ENCODE measurements around the gene FSD1. TPM values are rescaled to one million over a fixed set of nuclear protein-coding genes. Genes with fewer than 3 reads are reported as not detected.

Gene FSD1
- total RNA-seq, 4 donors from 2014 or later = 1.0 to 8.4 (median 1.4) TPM; not detected in 1

DNA sequence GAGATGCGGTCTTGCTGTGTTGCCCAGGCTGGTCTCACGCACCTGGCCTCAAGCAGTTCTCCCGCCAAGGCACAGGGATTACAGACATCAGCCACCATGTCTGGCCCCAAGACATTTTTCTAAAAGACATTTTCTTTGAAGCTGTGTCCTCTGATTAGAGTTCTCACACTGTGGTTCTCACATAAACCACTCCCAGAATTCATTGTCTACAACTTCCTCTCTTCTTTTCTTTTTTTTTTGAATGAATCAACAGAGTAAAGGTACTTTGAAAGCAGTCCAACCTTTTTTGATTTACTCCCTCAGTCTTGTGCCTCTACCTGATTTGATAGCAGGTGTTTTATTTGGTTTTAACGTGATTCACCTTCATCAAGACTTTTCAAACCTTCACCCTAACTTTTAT is 39.6 kb upstream of the FSD1 start:
- Histone ChIP-seq H3K9me3 (no peaks in the 10 kb centered on the region), H3K4me3 (no peak overlapping the region), H3K36me3 (peaks cover 0 to 78% (median 0%) of the 10 kb centered on the region in 3 donors), H3K4me1 (peaks cover 0 to 9% (median 3%) of the 10 kb centered on the region in 4 donors), H3K27ac (no peak overlapping the region), H3K27me3 (no peaks in the 10 kb centered on the region)
- TF ChIP-seq POLR2A (IDR thresholded peaks at IDR 0.05) = no peak
- TF ChIP-seq, protein P1, sequence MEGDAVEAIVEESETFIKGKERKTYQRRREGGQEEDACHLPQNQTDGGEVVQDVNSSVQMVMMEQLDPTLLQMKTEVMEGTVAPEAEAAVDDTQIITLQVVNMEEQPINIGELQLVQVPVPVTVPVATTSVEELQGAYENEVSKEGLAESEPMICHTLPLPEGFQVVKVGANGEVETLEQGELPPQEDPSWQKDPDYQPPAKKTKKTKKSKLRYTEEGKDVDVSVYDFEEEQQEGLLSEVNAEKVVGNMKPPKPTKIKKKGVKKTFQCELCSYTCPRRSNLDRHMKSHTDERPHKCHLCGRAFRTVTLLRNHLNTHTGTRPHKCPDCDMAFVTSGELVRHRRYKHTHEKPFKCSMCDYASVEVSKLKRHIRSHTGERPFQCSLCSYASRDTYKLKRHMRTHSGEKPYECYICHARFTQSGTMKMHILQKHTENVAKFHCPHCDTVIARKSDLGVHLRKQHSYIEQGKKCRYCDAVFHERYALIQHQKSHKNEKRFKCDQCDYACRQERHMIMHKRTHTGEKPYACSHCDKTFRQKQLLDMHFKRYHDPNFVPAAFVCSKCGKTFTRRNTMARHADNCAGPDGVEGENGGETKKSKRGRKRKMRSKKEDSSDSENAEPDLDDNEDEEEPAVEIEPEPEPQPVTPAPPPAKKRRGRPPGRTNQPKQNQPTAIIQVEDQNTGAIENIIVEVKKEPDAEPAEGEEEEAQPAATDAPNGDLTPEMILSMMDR (IDR thresholded peaks at IDR 0.05) = no peak
- no peak for DNase-seq

DNA sequence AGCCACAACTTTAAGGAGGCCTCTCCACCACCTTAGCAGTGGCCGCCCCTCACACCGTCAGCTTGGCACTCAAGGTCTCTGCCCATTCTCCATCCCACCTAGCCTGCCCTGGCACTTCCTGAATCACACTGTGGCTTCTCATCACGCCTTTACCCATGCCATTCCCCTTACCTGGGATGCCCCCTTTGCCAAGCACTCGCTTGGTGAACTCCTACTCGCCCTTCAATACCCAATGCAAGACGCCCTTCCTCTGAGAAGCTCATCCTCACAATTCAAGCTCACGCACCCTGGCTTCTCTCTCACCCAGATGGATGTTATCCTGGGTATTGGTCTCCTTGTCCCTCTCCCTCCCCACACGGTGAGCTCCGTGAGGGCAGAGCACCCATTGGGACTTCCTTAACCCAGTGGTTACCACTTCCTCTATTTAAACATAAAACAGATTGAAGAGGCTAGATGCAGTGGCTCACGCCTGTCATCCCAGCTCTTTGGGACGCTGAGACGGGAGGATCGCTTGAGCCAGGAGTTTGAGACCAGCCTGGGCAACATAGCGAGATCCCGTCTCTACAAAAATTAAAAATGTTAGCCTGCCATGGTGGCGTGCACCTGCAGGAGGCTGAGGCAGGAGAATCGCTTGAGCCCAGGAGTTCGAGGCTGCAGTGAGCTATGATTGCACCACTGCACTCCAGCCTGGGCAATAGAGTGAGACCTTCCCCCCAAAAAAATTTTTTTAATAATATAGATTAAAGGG is 38.0 kb upstream of the FSD1 start:
- no peaks in the 10 kb centered on the region for H3K27me3 ChIP-seq
- peaks cover 0 to 69% (median 0%) of the 10 kb centered on the region in 3 donors for H3K36me3 ChIP-seq
- H3K4me1 ChIP-seq = peaks cover 0 to 9% (median 3%) of the 10 kb centered on the region in 4 donors
- H3K4me3 ChIP-seq = no peak overlapping the region
- TF ChIP-seq POLR2A (IDR thresholded peaks at IDR 0.05) = no peak
- TF ChIP-seq, protein P1 (IDR thresholded peaks at IDR 0.05) = no peak
- DNase-seq = no peak
- H3K27ac ChIP-seq = no peak overlapping the region
- H3K9me3 ChIP-seq = no peaks in the 10 kb centered on the region

DNA sequence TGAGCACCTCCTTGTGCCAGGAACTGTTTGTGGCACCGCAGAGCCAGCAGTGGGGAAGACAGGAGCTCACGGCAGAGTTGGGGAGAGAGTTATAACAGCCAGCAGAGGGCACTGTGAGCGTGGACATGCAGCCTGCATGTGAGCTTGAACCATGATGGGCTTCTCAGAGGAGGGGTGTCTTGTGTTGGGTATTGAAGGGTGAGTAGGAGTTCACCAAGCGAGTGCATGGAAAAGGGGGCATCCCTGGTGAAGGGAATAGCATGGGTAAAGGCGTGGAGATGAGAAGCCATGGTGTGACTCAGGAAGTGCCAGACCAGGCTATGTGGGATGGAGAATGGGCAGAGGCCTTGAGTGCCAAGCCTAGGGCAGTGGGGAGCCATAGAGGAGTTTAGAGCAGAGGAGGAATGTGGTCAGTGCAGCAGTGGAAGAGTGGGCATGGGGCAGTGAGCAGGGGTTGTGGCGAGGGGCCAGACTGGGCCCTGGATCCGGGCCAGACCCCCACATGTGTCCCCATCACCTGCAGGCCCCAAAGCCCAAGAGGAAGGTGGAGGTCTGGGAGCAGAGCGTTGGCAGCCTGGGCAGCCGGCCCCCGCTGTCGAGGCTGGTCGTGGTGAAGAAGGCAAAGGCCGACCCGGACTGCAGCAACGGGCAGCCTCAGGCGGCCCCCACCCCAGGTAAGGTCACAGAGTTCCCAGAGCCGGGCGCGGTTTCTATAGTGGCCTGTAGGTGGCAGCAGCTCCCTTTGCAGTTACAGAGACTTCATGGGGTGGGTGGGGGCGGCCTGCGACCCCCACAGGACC is 37.1 kb upstream of the FSD1 start:
- no peaks in the 10 kb centered on the region for H3K27me3 ChIP-seq
- H3K9me3 ChIP-seq = no peaks in the 10 kb centered on the region
- TF ChIP-seq, protein P1 (IDR thresholded peaks at IDR 0.05) = peak; percentile 68 to 88 (median 82)
- TF ChIP-seq POLR2A (IDR thresholded peaks at IDR 0.05) = no peak
- H3K4me1 ChIP-seq = peaks cover 0 to 9% (median 3%) of the 10 kb centered on the region in 4 donors
- peak; percentile 58 to 79 (median 75) for DNase-seq
- H3K27ac ChIP-seq = peak overlapping the region in 2 of 4 donors; percentile 63 to 90
- peaks cover 0 to 69% (median 0%) of the 10 kb centered on the region in 3 donors for H3K36me3 ChIP-seq
- H3K4me3 ChIP-seq = no peak overlapping the region

DNA sequence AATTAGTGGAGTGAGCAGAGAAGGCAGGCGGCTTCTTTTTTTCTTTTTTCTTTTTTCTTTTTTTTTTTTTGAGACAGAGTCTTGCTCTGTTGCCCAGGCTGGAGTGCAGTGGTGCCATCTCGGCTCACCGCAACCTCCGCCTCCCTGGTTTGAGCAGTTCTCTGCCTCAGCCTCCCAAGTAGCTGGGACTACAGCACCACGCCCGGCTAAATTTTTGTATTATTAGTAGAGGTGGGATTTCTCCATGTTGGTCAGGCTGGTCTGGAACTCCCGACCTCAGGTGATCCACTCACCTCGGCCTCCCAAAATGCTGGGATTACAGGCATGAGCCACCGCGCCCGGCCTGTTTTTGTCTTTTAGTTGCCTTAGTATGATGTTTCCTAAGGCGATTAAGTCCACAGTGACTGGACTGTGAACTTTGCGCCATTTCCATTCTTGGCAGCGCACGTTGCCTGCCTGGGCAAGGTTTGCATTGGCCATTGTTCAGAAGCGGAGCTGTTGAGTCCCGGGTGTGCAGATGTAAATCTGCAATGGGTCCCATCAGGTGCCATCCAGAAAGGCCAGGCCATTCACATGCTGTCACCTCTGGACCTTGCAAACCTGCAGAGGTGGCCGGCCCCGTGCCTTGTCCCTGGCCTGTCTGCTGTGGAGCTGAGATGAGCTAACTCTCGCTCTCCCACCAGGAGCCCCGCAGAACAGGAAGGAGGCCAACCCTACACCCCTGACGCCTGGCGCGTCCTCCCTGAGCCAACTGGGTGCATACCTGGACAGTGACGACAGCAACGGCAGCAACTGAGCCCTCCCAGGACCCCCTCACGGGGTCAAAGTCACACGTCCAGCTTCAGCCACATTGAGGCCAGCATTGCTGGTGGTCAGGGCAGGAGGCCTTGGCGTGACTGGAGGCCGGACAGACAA is 36.2 kb upstream of the FSD1 start:
- peaks cover 0 to 9% (median 3%) of the 10 kb centered on the region in 4 donors for H3K4me1 ChIP-seq
- peak in 1 of 2 donors; percentile 53 for TF ChIP-seq POLR2A (IDR thresholded peaks at IDR 0.05)
- TF ChIP-seq, protein P1 (IDR thresholded peaks at IDR 0.05) = no peak
- H3K27ac ChIP-seq = peak overlapping the region in 3 of 4 donors; percentile 38 to 90 (median 63)
- peaks cover 0 to 62% (median 0%) of the 10 kb centered on the region in 3 donors for H3K36me3 ChIP-seq
- no peaks in the 10 kb centered on the region for H3K9me3 ChIP-seq
- peak in 2 of 3 donors; percentile 82 to 83 for DNase-seq
- H3K4me3 ChIP-seq = no peak overlapping the region
- no peaks in the 10 kb centered on the region for H3K27me3 ChIP-seq

Measured in Peyer's patch (tissue), 4 donors.